Transverse colon (tissue), 4 donors: ENCODE measurements around the gene HOXC9. TPM values are rescaled to one million over a fixed set of nuclear protein-coding genes. Genes with fewer than 3 reads are reported as not detected.
A peak's percentile ranks its signal among the peaks of the same experiment; 100 is the strongest.

Experiments used
- DNase-seq: peaks from one replicate; pipeline ENCODE4 v3.0.0-alpha.2; 2019
- H3K27ac ChIP-seq, 4 donors: fragments of 200-600 bp; sonication (generic); 2 replicates each; pipeline ENCODE4 v1.5.1; 2016 to 2018; ENCODE audit warnings: inconsistent platforms in 4 of 4
- H3K27me3 ChIP-seq: fragments of 200-600 bp; sonication (generic); 2 replicates; pipeline ENCODE4 v1.5.1; 2017; ENCODE audit warnings: inconsistent platforms
- H3K36me3 ChIP-seq, 4 donors: fragments of 200-600 bp; sonication (generic); 2 replicates each; pipeline ENCODE4 v1.5.1; 2017 to 2019; ENCODE audit warnings: inconsistent platforms in 4 of 4
- H3K4me1 ChIP-seq, 4 donors: fragments of 200-600 bp; sonication (generic); 2 replicates each; pipeline ENCODE4 v1.5.1; 2017 to 2020; ENCODE audit warnings: inconsistent platforms in 4 of 4
- H3K4me3 ChIP-seq, 4 donors: fragments of 200-600 bp; sonication (generic); 1 replicate in 1 of 4; 2 replicates in 3 of 4; pipeline versions ENCODE4 v1.5.1 to v1.6.1; 2017 to 2019; ENCODE audit warnings: inconsistent platforms in 4 of 4
- H3K9me3 ChIP-seq, 2 donors: fragments of 200-600 bp; sonication (generic); 2 replicates each; pipeline ENCODE4 v1.5.1; 2017 to 2019; ENCODE audit warnings: inconsistent platforms in 2 of 2
- EP300 ChIP-seq: sonication (generic); formaldehyde crosslinking; IDR thresholded peaks from one replicate; pipeline ENCODE4 v1.6.1; 2017; ENCODE audit warnings: antibody characterized with exemption, low read depth
- POLR2A ChIP-seq: fragments of 450-650 bp; IDR thresholded peaks from one replicate; pipeline ENCODE4 v1.6.1; 2016; ENCODE audit warnings: antibody characterized with exemption, mild to moderate bottlenecking, moderate library complexity
- POLR2AphosphoS5 ChIP-seq, 3 donors: sonication (generic); formaldehyde crosslinking; IDR thresholded peaks; one replicate each; pipeline ENCODE4 v1.6.1; 2016; ENCODE audit warnings: antibody characterized with exemption in 3 of 3
- WGBS, 2 donors: methylation state at CpG; one replicate each; pipeline ENCODE4 v1.1.5; 2018; ENCODE audit warnings: low coverage in 1 of 2; 5-methylcytosine and 5-hydroxymethylcytosine counted together
- in situ Hi-C, 4 donors: fragments of 200-750 bp; cut with MboI; loops; one replicate each; pipeline versions ENCODE4 v1.15.0 to v1.15.1; 2017; ENCODE audit warnings: low sequenced_read_pairs in 3 of 4, low pct_ligation_motif_present in 1 of 4, low pct_unique_long_range_greater_than_20kb in 1 of 4
- intact Hi-C: fragments of 100-400 bp; cut with DNase I; formaldehyde crosslinking; loops from one replicate; pipeline ENCODE4 v1.15.1; 2023; ENCODE audit warnings: low total_unique reads
- total RNA-seq, 4 donors: library from RNA; depleted of rRNA; stranded (reverse); fragments of >200 nt; gene quantifications; one replicate each; pipeline ENCODE4 v1.1.0, GENCODE V29; 2016
- TF ChIP-seq, protein P1 (sequence below), 5 experiments: fragments of 200-600 bp in 3 of 5; fragments of 450-650 bp in 2 of 5; sonication (generic) in 3 of 5; IDR thresholded peaks; 1 replicate in 2 of 5; 2 replicates in 3 of 5; pipeline ENCODE4 v1.5.1; 2016 to 2017; ENCODE audit warnings: antibody characterized with exemption in 5 of 5, inconsistent platforms in 3 of 5, mild to moderate bottlenecking in 2 of 5, moderate library complexity in 1 of 5

The HOXC9 gene
- total RNA-seq, 4 donors from 2014 or later: not detected

DNA sequence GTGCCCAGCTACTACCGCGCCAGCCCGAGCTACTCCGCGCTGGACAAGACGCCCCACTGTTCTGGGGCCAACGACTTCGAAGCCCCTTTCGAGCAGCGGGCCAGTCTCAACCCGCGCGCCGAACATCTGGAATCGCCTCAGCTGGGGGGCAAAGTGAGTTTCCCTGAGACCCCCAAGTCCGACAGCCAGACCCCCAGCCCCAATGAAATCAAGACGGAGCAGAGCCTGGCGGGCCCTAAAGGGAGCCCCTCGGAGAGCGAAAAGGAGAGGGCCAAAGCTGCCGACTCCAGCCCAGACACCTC, 14.3 kb upstream of the HOXC9 start:
- TF ChIP-seq EP300: no peak
- TF ChIP-seq, protein P1, sequence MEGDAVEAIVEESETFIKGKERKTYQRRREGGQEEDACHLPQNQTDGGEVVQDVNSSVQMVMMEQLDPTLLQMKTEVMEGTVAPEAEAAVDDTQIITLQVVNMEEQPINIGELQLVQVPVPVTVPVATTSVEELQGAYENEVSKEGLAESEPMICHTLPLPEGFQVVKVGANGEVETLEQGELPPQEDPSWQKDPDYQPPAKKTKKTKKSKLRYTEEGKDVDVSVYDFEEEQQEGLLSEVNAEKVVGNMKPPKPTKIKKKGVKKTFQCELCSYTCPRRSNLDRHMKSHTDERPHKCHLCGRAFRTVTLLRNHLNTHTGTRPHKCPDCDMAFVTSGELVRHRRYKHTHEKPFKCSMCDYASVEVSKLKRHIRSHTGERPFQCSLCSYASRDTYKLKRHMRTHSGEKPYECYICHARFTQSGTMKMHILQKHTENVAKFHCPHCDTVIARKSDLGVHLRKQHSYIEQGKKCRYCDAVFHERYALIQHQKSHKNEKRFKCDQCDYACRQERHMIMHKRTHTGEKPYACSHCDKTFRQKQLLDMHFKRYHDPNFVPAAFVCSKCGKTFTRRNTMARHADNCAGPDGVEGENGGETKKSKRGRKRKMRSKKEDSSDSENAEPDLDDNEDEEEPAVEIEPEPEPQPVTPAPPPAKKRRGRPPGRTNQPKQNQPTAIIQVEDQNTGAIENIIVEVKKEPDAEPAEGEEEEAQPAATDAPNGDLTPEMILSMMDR (IDR thresholded peaks at IDR 0.05): no peak
- TF ChIP-seq POLR2A: no peak
- TF ChIP-seq POLR2AphosphoS5 (IDR thresholded peaks at IDR 0.05): no peak
- Histone ChIP-seq H3K9me3 (no peaks in the 10 kb centered on the region), H3K4me3 (no peak overlapping the region), H3K27ac (no peak overlapping the region), H3K36me3 (no peaks in the 10 kb centered on the region), H3K27me3 (peaks cover 100% of the 10 kb centered on the region), H3K4me1 (peaks cover 7 to 18% (median 13%) of the 10 kb centered on the region in 4 donors)
- intact Hi-C loops: no loop called here
- WGBS, 2 donors: 28 to 44% methylated on average over 5 to 21 of the region's 21 CpGs
- in situ Hi-C loops: loop anchor here in 1 of 4 donors (25.0 kb wide), 1 partner anchor 198 kb away; no protein-coding TSS in a partner anchor
- DNase-seq: no peak

DNA sequence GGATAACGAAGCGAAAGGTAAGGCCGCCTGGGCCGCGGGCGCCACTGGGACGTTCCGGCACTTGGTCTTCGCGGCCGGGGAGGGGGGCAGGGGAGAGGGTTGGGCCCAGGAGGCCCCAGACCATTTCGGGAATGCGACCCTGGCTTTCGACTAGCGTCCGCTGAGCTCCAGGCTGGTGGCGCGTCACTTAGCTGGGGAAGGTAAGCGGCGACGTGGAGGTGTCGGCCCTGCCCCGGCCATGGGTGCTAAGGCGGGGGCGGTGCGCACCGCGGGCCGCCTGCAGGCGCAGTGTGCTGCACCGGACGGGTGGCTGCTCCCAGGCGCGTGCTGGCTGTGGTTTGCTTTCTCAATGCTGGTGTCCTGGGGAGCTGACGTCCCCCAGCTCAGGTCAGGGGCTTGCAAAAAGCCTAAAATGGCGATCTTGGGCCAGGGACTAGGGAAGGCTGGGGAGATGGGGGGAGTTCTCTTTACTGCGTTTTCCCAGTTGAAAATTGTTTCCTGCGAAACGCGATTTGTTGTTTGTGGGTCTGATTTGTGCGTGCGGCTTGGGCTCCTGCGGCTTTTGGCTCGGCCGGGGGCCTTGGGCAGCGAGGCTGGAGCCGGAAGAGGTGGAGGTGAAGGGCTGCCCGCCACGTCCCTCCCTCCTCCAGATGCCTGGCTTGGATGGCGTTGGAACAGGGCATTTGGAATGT, 13.8 kb upstream of the HOXC9 start:
- H3K4me3 ChIP-seq: peak overlapping the region in 1 of 4 donors; percentile 7
- H3K27me3 ChIP-seq: peaks cover 100% of the 10 kb centered on the region
- intact Hi-C loops: no loop called here
- H3K9me3 ChIP-seq: no peaks in the 10 kb centered on the region
- WGBS, 2 donors: 23 to 40% methylated on average over 13 to 36 of the region's 50 CpGs
- in situ Hi-C loops: loop anchor here in 1 of 4 donors (25.0 kb wide), 1 partner anchor 199 kb away; no protein-coding TSS in a partner anchor
- H3K36me3 ChIP-seq: no peaks in the 10 kb centered on the region
- H3K27ac ChIP-seq: no peak overlapping the region
- TF ChIP-seq POLR2A (no peak), POLR2AphosphoS5 (IDR thresholded peaks at IDR 0.05) (no peak), EP300 (no peak)
- TF ChIP-seq, protein P1 (IDR thresholded peaks at IDR 0.05): no peak
- DNase-seq: no peak
- peaks cover 7 to 22% (median 13%) of the 10 kb centered on the region in 4 donors for H3K4me1 ChIP-seq

DNA sequence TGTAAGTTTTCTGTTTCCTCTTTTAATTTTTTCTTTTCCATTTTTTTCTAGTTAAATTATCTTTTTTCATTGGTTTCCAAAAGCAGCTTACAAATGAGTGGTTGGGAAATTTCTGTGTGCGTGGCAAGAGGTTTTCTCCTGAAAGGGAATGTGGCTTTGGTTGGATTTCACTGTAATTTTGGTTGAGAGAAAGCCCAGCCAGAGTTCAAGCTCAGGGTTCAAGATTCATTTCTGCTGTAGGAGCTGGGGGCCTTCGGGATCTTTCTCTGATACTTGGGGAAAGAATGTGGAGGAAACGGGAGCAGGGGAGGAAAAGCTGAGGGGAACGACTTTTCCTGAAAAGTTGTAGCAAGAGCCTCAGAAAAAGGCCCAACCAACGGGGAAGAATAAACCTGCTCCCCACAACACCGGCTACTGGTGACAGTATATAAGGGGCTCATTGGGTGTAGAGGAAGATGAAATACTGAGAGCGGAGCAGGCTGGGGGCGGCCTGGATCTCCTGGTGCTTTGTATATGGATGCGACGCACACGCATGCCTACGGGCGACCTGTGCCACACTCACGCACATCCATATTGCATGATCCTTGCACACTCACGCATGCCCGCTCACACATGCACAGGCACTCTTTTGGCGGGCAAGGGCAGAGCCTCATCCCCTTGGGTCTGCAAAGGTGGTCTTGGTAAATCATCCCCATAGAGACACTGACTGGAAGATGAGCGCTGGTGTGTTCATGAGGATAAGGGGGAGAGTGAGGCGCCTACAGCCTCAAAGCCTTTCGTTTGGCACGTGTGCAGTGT, 13.1 kb upstream of the HOXC9 start:
- no peak overlapping the region for H3K27ac ChIP-seq
- peaks cover 100% of the 10 kb centered on the region for H3K27me3 ChIP-seq
- no peak overlapping the region for H3K4me3 ChIP-seq
- H3K4me1 ChIP-seq: peaks cover 7 to 22% (median 13%) of the 10 kb centered on the region in 4 donors
- H3K9me3 ChIP-seq: no peaks in the 10 kb centered on the region
- in situ Hi-C loops: loop anchor here in 1 of 4 donors (25.0 kb wide), 1 partner anchor 200 kb away; no protein-coding TSS in a partner anchor
- TF ChIP-seq POLR2A (no peak), EP300 (no peak), POLR2AphosphoS5 (IDR thresholded peaks at IDR 0.05) (no peak)
- TF ChIP-seq, protein P1 (IDR thresholded peaks at IDR 0.05): no peak
- H3K36me3 ChIP-seq: no peaks in the 10 kb centered on the region
- no peak for DNase-seq
- intact Hi-C loops: no loop called here
- 31 to 53% methylated on average over 6 to 21 of the region's 21 CpGs for WGBS, 2 donors

DNA sequence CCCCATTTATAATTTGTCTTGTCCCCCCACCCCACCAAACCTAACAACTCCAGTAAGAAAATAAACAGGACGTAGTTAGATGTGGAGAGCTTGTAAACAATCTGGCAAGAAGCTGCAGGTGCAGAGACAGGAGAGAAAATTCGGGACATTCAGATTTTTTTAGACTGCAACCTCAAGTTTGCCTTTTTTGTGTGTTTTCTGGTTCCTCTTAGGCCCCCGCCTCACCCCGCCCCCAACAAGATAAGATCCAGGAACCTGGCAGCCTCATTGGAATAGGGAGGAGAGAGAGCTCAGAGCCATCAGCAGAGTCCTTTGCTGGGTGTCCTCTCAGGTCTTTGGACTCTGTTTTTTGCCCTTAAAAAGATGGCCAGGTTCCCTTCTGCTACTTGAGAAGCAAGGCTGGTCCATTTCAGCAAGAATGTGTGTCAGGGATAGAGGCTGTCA, 12.2 kb upstream of the HOXC9 start:
- intact Hi-C loops: no loop called here
- Histone ChIP-seq H3K4me3 (no peak overlapping the region), H3K27ac (no peak overlapping the region), H3K36me3 (no peaks in the 10 kb centered on the region), H3K27me3 (peaks cover 100% of the 10 kb centered on the region), H3K4me1 (peaks cover 7 to 22% (median 13%) of the 10 kb centered on the region in 4 donors), H3K9me3 (no peaks in the 10 kb centered on the region)
- 5 to 13% methylated on average over 4 of the region's 4 CpGs for WGBS, 2 donors
- no peak for DNase-seq
- TF ChIP-seq EP300 (no peak), POLR2AphosphoS5 (IDR thresholded peaks at IDR 0.05) (no peak), POLR2A (no peak)
- TF ChIP-seq, protein P1 (IDR thresholded peaks at IDR 0.05): no peak
- in situ Hi-C loops: loop anchor here in 1 of 4 donors (25.0 kb wide), 1 partner anchor 201 kb away; no protein-coding TSS in a partner anchor
